ENCODE data around the gene MAPK8IP1. TPM values are rescaled to one million over a fixed set of nuclear protein-coding genes. Genes with fewer than 3 reads are reported as not detected.

Gene MAPK8IP1
- total RNA-seq, 1 donor from 2014 or later: 38.7 TPM

- Mint-ChIP-seq H3K4me1 (no peaks in the 10 kb centered on the region), H3K36me3 (ENCODE audit: low read depth) (no peaks in the 10 kb centered on the region), H3K27me3 (ENCODE audit: low read depth) (no peaks in the 10 kb centered on the region), H3K27ac (ENCODE audit: unreplicated experiment) (no peak overlapping the region), H3K9me3 (no peaks in the 10 kb centered on the region), H3K4me3 (no peak overlapping the region)
- no peak for DNase-seq (ENCODE audit: low read depth, low spot score)
- no peak for TF ChIP-seq CTCF (conservative IDR thresholded peaks at IDR 0.05)
These were observed 50.1 kb downstream of the MAPK8IP1 start for GRCh38 chr11:45935349-45936064.

- TF ChIP-seq CTCF (conservative IDR thresholded peaks at IDR 0.05): no peak
- no peaks in the 10 kb centered on the region for H3K36me3 Mint-ChIP-seq (ENCODE audit: low read depth)
- no peaks in the 10 kb centered on the region for H3K9me3 Mint-ChIP-seq
- H3K27me3 Mint-ChIP-seq (ENCODE audit: low read depth): no peaks in the 10 kb centered on the region
- H3K4me3 Mint-ChIP-seq: no peak overlapping the region
- H3K4me1 Mint-ChIP-seq: no peaks in the 10 kb centered on the region
- no peak for DNase-seq (ENCODE audit: low read depth, low spot score)
- no peak overlapping the region for H3K27ac Mint-ChIP-seq (ENCODE audit: unreplicated experiment)
These were observed 51.1 kb downstream of the MAPK8IP1 start for GRCh38 chr11:45936511-45937054.

GRCh38 chr11:45937916-45938315 is 52.5 kb downstream of the MAPK8IP1 start:
- Mint-ChIP-seq H3K27me3 (ENCODE audit: low read depth) (no peaks in the 10 kb centered on the region), H3K4me3 (no peak overlapping the region), H3K9me3 (no peaks in the 10 kb centered on the region), H3K27ac (ENCODE audit: unreplicated experiment) (no peak overlapping the region), H3K36me3 (ENCODE audit: low read depth) (no peaks in the 10 kb centered on the region), H3K4me1 (no peaks in the 10 kb centered on the region)
- no peak for DNase-seq (ENCODE audit: low read depth, low spot score)
- no peak for TF ChIP-seq CTCF (conservative IDR thresholded peaks at IDR 0.05)

DNA sequence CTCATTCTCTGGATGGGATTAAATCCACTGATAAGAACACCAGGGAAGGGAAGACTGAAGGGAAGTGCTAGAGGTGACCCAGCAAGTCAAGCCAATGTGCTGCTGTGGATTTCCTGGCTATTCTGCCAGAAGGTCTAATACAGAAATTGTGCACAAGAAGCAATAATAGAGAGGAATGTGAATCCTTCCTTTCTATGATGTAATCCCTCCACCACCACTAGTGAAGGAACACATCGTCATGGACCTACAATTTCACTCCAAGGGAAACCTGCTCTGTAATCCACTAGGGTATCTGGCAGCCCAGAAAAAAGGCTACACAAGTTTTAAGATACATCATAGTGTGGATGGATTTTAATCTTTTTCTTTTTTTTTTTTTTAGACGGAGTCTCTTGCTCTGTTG is 54.4 kb downstream of the MAPK8IP1 start:
- Mint-ChIP-seq H3K4me1 (no peaks in the 10 kb centered on the region), H3K4me3 (no peak overlapping the region), H3K9me3 (no peaks in the 10 kb centered on the region)

GRCh38 chr11:45941285-45941684 is 55.8 kb downstream of the MAPK8IP1 start:
- H3K27ac Mint-ChIP-seq (ENCODE audit: unreplicated experiment): no peak overlapping the region
- no peaks in the 10 kb centered on the region for H3K4me1 Mint-ChIP-seq
- H3K4me3 Mint-ChIP-seq: no peak overlapping the region
- H3K27me3 Mint-ChIP-seq (ENCODE audit: low read depth): no peaks in the 10 kb centered on the region
- no peak for TF ChIP-seq CTCF (conservative IDR thresholded peaks at IDR 0.05)
- H3K9me3 Mint-ChIP-seq: no peaks in the 10 kb centered on the region
- peaks cover 6% of the 10 kb centered on the region for H3K36me3 Mint-ChIP-seq (ENCODE audit: low read depth)
- no peak for DNase-seq (ENCODE audit: low read depth, low spot score)

More for the DNA sequence above, 54.4 kb downstream of the MAPK8IP1 start:
- H3K27ac Mint-ChIP-seq (ENCODE audit: unreplicated experiment): no peak overlapping the region
- DNase-seq (ENCODE audit: low read depth, low spot score): no peak
- H3K36me3 Mint-ChIP-seq (ENCODE audit: low read depth): no peaks in the 10 kb centered on the region
- H3K27me3 Mint-ChIP-seq (ENCODE audit: low read depth): no peaks in the 10 kb centered on the region
- no peak for TF ChIP-seq CTCF (conservative IDR thresholded peaks at IDR 0.05)
